ENCODE data around the gene SNRNP48. TPM values are rescaled to one million over a fixed set of nuclear protein-coding genes. Genes with fewer than 3 reads are reported as not detected.

The SNRNP48 gene
- total RNA-seq, 1 donor from 2014 or later, result 9.9 TPM

GRCh38 chr6:7559196-7559595 is 30.8 kb upstream of the SNRNP48 start:
- no peak for DNase-seq (ENCODE audit: extremely low read depth, low read depth, low spot score)

DNA sequence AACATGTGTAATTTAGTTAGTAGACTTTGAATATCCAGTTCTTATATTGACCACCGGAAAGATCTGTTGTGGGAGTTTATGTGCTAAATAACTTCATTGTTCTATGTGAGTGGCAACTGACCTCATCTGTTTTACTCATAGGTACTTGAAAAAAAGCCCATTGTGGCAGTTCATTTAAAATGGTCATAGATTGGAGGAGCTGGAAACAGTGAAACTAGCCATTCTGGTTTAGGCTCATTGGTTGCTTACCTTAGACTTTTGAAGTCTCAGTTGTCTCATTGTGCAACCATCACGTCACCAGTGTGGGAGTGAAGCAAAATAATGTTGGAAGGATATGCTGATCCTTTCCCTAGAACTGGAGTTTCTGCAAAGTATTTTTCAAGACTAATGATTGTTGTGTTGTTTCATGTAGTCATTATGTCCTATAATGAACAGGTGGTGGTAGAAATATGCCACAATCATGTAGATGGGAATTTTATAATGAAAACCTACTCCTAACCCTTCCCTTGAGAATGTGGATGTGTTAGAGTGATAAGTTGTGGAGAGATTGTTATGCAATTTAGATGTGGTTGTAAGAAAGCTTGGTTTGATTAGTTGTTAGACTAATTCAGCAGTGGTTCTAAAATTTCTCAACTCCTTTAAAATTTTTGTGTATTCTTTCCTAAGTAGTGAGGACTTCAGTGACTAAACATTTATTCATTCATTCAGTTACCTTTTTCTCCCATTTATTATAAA is 30.2 kb upstream of the SNRNP48 start:
- DNase-seq (ENCODE audit: extremely low read depth, low read depth, low spot score), result no peak

DNA sequence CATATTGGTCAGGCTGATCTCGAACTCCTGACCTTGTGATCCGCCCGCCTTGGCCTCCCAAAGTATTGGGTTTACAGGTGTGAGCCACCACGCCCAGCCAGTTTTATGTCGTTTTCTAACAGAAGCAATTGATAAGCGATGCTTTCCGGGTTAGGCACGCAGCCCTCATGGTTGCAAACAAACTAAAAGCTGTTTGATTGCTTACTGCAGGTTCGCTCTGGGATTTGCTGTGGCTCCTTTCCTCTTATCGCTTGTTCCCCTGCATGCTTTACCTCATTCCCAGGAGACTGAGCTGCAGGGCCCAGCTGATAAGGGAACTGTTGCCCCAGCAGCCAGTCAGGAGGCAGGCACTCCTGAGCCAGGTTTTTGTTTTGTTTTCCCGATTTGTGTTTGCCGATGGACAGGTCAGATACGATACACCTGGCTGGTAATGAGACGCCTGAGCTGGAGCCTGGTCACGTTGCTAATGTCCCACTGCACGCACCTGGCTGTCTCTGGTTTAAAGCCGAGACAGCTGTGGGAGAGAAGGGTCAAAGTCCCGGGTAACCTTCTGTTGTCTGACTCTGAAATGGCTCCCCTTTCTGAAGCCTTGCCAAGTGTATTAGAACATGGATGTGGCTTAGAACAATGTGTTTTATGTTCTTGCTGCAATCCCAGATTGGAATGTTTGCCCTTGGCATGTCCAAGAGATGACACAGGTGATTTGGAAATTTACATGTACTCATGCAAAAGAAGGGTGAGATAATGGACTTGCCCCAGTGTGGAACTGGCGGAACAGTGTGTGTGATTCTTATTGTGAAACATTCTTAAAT is 28.6 kb upstream of the SNRNP48 start:
- no peak for DNase-seq (ENCODE audit: extremely low read depth, low read depth, low spot score)

- no peak for DNase-seq (ENCODE audit: extremely low read depth, low read depth, low spot score)
Observed at GRCh38 chr6:7562769-7563168, 27.2 kb upstream of the SNRNP48 start.

DNA sequence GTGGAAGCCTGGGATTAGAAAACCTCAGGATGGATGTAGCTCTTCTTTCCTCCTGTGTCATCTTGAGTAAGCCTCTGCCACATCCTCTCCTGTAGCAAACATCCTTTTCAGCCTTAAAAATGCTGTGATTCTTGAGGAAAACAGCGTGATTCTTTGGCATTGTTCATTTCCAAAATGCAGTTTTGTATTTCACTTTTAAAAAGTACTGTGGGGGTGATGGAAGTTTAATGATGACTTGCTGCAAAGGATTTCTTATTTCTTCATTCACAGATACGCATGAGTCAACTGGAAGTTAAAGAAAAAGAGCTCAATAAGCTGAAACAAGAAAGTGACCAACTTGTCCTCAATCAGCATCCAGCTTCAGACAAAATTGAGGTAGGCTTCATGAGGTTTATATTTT is 23.9 kb upstream of the SNRNP48 start:
- no peak for DNase-seq (ENCODE audit: extremely low read depth, low read depth, low spot score)

DNA sequence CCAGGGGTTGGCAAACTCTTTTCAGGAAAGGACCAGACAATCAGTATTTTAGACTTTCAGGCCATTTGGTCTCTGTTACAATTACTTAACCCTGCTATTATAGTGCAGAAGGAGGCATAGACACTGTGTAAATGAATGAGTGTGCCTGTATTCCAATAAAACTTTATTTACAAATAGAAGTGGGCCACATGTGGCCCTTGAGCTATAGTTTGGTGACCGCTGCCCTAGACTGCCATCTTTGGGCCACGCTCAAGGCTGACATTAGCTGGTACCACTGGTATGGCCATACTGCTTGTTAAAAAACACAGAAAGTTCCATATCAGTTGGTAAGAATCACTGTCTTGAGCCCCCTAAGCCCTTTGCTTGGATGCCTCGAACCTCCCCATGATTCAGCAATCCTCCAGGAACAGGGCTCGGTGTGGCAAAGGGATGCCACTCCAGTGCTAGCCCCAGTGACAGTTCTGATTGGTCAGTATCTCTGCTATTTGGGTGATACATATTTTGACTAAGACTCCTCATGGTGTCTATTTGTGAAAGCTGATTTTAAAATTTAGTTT is 23.3 kb upstream of the SNRNP48 start:
- no peak for DNase-seq (ENCODE audit: extremely low read depth, low read depth, low spot score)

- DNase-seq (ENCODE audit: extremely low read depth, low read depth, low spot score), result no peak
Observed at GRCh38 chr6:7568021-7568420, 22.0 kb upstream of the SNRNP48 start.

- DNase-seq (ENCODE audit: extremely low read depth, low read depth, low spot score), result no peak
Observed at GRCh38 chr6:7569082-7569481, 20.9 kb upstream of the SNRNP48 start.

DNA sequence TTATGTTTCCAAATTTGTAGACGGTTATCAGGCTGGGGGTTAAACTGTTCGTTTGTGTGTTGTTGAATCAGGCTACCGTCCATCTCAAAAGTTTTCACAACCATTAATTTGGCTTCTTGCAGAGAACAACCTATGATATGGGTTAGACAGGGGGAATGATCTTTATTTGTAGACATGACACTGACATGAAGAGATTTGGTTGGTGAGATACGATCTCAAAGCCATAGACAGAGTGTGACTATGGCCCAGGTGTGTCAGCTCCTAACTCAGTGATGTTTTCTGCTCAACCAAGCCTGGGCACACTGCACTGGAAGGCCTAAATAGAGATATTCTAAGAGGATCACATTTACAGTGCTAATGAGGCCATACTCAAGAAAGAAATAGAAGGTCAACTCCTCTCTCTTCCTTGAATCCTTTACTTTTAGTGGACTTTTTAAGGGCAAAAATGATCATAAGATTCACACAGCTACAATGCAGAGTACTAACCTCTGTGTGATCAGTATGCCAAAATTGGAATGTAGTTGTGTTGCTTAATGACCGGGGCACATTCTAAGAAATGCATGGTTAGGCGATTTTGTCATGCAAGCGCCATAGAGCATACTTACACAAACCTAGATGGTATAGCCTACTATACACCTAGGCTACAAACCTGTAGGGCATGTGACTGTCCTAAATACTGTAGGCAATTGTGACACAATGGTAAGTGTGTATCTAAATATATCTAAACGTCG is 17.6 kb upstream of the SNRNP48 start:
- no peak for DNase-seq (ENCODE audit: extremely low read depth, low read depth, low spot score)

DNA sequence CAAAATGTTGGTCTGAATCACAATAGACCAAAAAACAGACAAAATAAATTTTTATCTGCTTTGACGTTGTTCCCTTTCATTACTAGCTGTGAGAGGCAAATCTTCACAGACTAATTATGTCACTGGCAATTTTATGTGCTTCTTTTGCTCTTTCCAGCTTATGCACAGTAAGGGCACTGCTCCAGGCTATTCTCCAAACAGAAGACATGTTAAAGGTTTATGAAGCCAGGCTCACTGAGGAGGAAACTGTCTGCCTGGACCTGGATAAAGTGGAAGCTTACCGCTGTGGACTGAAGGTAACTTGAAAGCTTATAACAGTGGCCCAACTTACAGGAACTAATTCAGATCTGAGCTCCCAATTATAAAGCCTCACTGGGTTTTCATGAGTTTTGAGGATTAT is 15.5 kb upstream of the SNRNP48 start:
- no peak for DNase-seq (ENCODE audit: extremely low read depth, low read depth, low spot score)

DNA sequence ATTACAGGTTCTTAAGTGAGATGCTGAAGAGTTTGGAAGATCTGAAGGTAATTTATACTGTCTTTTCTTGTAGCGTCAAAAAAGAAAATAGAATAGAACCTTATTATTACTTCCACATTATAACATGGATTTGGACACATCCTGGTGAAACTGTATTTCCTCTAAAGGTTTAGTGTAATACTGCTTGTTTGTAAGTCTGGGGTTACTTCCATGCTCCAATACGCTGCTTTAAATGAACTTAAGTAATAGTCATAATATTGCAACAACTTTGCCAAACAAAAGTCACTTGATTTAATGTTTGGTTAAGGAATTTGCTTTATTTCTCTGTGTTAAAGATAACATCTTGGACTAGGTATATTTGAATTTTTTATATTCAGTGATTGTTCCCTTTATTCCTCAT is 11.5 kb upstream of the SNRNP48 start:
- no peak for DNase-seq (ENCODE audit: extremely low read depth, low read depth, low spot score)

DNA sequence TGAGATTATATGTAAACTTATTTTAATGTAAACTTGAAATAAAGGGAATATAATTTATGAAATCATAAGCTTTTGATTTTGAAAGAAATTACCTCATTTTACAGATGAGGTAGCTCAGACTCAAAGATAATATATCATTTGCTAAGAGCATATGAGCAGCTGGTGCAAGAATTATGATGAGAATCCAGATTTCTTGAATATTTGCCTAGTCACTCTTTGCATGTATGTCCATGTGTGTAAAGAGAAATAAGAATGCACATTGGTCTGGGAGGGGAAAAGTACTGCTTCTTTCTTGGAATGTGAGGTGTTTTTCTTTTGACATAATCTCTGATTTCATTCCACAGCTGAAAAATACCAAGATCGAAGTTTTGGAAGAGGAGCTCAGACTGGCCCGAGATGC is 11.1 kb upstream of the SNRNP48 start:
- no peak for DNase-seq (ENCODE audit: extremely low read depth, low read depth, low spot score)

GRCh38 chr6:7579851-7580250 is 10.1 kb upstream of the SNRNP48 start:
- no peak for DNase-seq (ENCODE audit: extremely low read depth, low read depth, low spot score)

DNA sequence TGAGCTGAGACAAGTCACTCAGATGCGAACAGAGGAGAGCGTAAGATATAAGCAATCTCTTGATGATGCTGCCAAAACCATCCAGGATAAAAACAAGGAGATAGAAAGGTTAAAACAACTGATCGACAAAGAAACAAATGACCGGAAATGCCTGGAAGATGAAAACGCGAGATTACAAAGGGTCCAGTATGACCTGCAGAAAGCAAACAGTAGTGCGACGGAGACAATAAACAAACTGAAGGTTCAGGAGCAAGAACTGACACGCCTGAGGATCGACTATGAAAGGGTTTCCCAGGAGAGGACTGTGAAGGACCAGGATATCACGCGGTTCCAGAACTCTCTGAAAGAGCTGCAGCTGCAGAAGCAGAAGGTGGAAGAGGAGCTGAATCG is 9.5 kb upstream of the SNRNP48 start:
- no peak for DNase-seq (ENCODE audit: extremely low read depth, low read depth, low spot score)

DNA sequence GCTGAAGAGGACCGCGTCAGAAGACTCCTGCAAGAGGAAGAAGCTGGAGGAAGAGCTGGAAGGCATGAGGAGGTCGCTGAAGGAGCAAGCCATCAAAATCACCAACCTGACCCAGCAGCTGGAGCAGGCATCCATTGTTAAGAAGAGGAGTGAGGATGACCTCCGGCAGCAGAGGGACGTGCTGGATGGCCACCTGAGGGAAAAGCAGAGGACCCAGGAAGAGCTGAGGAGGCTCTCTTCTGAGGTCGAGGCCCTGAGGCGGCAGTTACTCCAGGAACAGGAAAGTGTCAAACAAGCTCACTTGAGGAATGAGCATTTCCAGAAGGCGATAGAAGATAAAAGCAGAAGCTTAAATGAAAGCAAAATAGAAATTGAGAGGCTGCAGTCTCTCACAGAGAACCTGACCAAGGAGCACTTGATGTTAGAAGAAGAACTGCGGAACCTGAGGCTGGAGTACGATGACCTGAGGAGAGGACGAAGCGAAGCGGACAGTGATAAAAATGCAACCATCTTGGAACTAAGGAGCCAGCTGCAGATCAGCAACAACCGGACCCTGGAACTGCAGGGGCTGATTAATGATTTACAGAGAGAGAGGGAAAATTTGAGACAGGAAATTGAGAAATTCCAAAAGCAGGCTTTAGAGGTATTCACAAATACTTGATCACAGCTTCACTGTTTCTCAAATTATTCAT is 8.9 kb upstream of the SNRNP48 start:
- DNase-seq (ENCODE audit: extremely low read depth, low read depth, low spot score), result no peak

DNA sequence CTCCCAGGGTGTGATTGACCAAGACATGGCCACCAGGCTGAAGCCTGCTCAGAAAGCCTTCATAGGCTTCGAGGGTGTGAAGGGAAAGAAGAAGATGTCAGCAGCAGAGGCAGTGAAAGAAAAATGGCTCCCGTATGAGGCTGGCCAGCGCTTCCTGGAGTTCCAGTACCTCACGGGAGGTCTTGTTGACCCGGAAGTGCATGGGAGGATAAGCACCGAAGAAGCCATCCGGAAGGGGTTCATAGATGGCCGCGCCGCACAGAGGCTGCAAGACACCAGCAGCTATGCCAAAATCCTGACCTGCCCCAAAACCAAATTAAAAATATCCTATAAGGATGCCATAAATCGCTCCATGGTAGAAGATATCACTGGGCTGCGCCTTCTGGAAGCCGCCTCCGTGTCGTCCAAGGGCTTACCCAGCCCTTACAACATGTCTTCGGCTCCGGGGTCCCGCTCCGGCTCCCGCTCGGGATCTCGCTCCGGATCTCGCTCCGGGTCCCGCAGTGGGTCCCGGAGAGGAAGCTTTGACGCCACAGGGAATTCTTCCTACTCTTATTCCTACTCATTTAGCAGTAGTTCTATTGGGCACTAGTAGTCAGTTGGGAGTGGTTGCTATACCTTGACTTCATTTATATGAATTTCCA is 4.6 kb upstream of the SNRNP48 start:
- DNase-seq (ENCODE audit: extremely low read depth, low read depth, low spot score), result no peak

DNA sequence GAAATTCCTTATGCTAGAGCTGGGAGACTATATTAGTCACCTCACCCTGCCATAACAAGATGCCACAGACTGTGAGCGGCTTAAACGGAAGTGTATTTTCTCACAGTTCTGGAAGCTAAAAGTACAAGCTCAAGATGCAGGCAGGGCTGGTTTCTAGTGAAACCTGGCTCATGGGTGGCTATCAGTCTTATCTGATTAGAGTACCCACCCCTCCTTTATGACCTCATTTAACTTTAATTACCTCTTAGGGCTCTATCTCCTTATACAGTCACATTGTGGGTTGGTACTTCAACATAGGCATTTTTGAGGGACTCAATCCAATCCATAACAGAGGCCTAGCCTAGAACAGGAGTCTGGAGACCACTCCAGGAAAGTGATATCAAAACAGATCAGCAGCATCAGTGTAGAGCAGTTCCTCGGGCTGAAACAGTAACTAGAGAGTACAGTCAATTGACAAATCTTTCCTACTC is 2.3 kb upstream of the SNRNP48 start:
- no peak for DNase-seq (ENCODE audit: extremely low read depth, low read depth, low spot score)

DNA sequence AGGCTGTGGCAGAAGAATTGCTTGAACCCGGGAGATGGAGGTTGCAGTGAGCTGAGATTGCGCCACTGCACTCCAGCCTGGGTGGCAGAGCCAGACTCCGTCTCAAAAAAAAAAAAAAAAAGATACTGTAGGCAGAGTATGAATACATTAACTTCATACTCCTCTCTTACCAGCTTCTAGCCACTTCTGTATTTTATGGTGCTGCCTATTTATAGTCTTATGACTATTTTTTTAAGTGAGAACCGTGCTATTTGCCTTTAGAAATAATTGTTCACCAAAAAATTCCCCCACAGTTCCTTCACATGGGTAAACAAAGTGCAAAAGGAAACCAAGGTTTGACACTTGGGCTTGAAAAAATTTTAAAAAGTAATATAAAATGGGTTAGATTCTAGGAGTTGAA is 1.5 kb upstream of the SNRNP48 start:
- no peak for DNase-seq (ENCODE audit: extremely low read depth, low read depth, low spot score)

DNA sequence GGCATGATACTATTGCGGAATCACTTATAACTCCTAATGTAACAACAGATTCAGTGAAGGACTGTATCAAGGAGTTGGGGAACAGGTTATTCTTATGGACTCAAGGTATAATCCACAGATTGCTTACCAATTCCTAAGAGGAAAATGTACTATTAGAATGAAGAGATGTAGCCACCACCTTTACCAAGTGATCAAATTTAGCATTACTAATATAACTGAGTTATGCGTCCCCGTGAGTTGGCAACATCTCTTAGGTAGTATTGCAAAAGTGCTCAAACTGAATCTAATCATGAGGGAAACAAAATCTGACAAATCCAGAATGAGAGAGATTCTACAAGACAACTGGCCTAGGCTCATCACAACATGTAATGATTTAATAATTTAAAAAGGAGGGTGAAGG is 777 bp upstream of the SNRNP48 start:
- DNase-seq (ENCODE audit: extremely low read depth, low read depth, low spot score), result no peak

DNA sequence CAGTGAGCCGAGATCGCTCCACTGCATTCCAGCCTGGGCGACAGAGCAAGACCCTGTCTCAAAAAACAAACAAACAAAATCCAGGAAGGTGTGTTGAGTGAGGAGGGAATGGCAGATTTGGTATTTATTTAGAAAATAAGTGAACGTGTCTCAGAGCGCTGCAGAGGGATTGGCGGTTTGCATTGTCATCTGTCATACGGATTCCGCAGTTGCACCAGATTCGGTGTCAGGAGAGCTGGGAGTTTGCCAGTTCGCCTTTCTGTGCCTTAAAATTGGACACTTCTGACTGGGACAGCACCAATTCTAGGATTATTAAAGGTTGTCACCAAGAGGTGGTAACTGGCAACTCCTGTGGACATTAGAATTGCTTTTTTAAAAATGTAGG is 912 bp downstream of the SNRNP48 start:
- no peak for DNase-seq (ENCODE audit: extremely low read depth, low read depth, low spot score)

Data from glomerular endothelial cell (primary cell).